Endothelial cell of umbilical vein (primary cell): ENCODE measurements around the gene ATG7. TPM values are rescaled to one million over a fixed set of nuclear protein-coding genes. Genes with fewer than 3 reads are reported as not detected.

Experiments used
- BruUV-seq: library from RNA; stranded (reverse); fragments of 400-500 nt; replicated peaks from 2 replicates; lab custom pipeline; 2021; lab: Mats Ljungman, UMichigan
- CTCF ChIA-PET: fragments of 300-600, 350-600 bp; sonication (Branson Sonifier 250); formaldehyde crosslinking; loops from one replicate; lab custom pipeline; 2021; ENCODE audit warnings: antibody characterized with exemption, inconsistent platforms; lab: Charles Lee
- POLR2A ChIA-PET: fragments of 300-600, 350-600 bp; sonication (Branson Sonifier 250); formaldehyde crosslinking; loops from one replicate; lab custom pipeline; 2021; ENCODE audit warnings: antibody characterized with exemption, inconsistent platforms; lab: Charles Lee
- DNase-seq: peaks from one replicate; pipeline ENCODE4 v3.0.0-alpha.2; 2011; ENCODE audit warnings: low read depth, low spot score
- FAIRE-seq: peaks from 2 replicates; lab custom pipeline; 2011; peaks lifted over from hg19 to GRCh38; lab: Jason Lieb, UNC
- H2AFZ ChIP-seq: 2 replicates; pipeline ENCODE4 v1.6.0; 2012; ENCODE audit warnings: low read depth, low read length, control low read depth, inconsistent platforms
- H3K27ac ChIP-seq: 2 replicates; pipeline ENCODE4 v1.5.1; 2011; ENCODE audit warnings: low read depth, mild to moderate bottlenecking, control low read depth, low read length, moderate library complexity; ENCODE audit not compliant: insufficient read depth
- H3K27me3 ChIP-seq, 2 experiments: 2 replicates each; pipeline versions ENCODE4 v1.6.0 to v1.6.1; 2011; ENCODE audit warnings: low read length in 2 of 2, mixed read lengths in 1 of 2; ENCODE audit not compliant: control insufficient read depth in 2 of 2, insufficient read depth in 2 of 2
- H3K36me3 ChIP-seq, 2 experiments: 2 replicates in 1 of 2; 3 replicates in 1 of 2; pipeline ENCODE4 v1.5.1; 2011; ENCODE audit warnings: low read length in 2 of 2, mild to moderate bottlenecking in 1 of 2, moderate library complexity in 1 of 2; ENCODE audit not compliant: control insufficient read depth in 2 of 2, insufficient read depth in 2 of 2; ENCODE audit errors: extremely low read depth in 1 of 2
- H3K4me1 ChIP-seq: 3 replicates; pipeline ENCODE4 v1.5.1; 2011; ENCODE audit warnings: mild to moderate bottlenecking, low read length; ENCODE audit not compliant: control insufficient read depth, insufficient read depth; ENCODE audit errors: extremely low read depth
- H3K4me2 ChIP-seq: 2 replicates; pipeline ENCODE4 v1.6.1; 2011; ENCODE audit warnings: low read length, control low read depth, mixed read lengths; ENCODE audit not compliant: insufficient read depth
- H3K4me3 ChIP-seq, 3 experiments: fragments of 200-600 bp in 1 of 3; sonication (generic), shearing (Covaris generic) in 1 of 3; replicated peaks in 1 of 3; 2 replicates each; pipeline ENCODE4 v1.5.1; 2011 to 2016; ENCODE audit warnings: control low read depth in 3 of 3, low read length in 3 of 3, mild to moderate bottlenecking in 2 of 3, inconsistent platforms in 1 of 3, low read depth in 1 of 3, moderate library complexity in 1 of 3; ENCODE audit not compliant: insufficient read depth in 1 of 3
- H3K79me2 ChIP-seq: 2 replicates; pipeline ENCODE4 v1.6.0; 2012; ENCODE audit warnings: low read length, inconsistent platforms; ENCODE audit not compliant: control insufficient read depth, insufficient read depth
- H3K9ac ChIP-seq: replicated peaks from 2 replicates; pipeline ENCODE3; 2011; ENCODE audit warnings: low read length, control low read depth; ENCODE audit not compliant: insufficient read depth; ENCODE audit errors: extremely low read depth
- H3K9me1 ChIP-seq: replicated peaks from 3 replicates; pipeline ENCODE4 v1.6.0; 2011; ENCODE audit warnings: mild to moderate bottlenecking, low read length; ENCODE audit not compliant: control insufficient read depth, insufficient read depth; ENCODE audit errors: extremely low read depth
- H3K9me3 ChIP-seq: replicated peaks from 2 replicates; pipeline ENCODE4 v1.5.1; 2012; ENCODE audit warnings: low read length, inconsistent platforms; ENCODE audit not compliant: control insufficient read depth, insufficient read depth
- H4K20me1 ChIP-seq: replicated peaks from 2 replicates; pipeline ENCODE3; 2011; ENCODE audit warnings: mild to moderate bottlenecking, low read length; ENCODE audit not compliant: control insufficient read depth, insufficient read depth; ENCODE audit errors: extremely low read depth
- EZH2 ChIP-seq: IDR thresholded peaks from 2 replicates; pipeline ENCODE4 v1.6.1; 2012; ENCODE audit warnings: borderline replicate concordance, low read depth, mild to moderate bottlenecking, moderate library complexity, low read length, inconsistent platforms; ENCODE audit not compliant: severe bottlenecking
- FOS ChIP-seq: IDR thresholded peaks from 2 replicates; pipeline ENCODE4 v1.6.1; 2011; ENCODE audit warnings: mild to moderate bottlenecking, low read length, moderate library complexity, borderline replicate concordance; ENCODE audit not compliant: insufficient read depth
- GATA2 ChIP-seq: IDR thresholded peaks from 2 replicates; pipeline ENCODE4 v1.7.0; 2011; ENCODE audit warnings: low read depth, mild to moderate bottlenecking, moderate library complexity, mixed read lengths, low read length; ENCODE audit not compliant: insufficient read length, insufficient read depth
- JUN ChIP-seq: IDR thresholded peaks from 2 replicates; pipeline ENCODE4 v1.6.1; 2011; ENCODE audit warnings: borderline replicate concordance, low read depth; ENCODE audit not compliant: insufficient read length, insufficient read depth
- MYC ChIP-seq: IDR thresholded peaks from one replicate; pipeline ENCODE4 v1.6.1; 2011; ENCODE audit warnings: mild to moderate bottlenecking, low read depth, low read length
- POLR2A ChIP-seq: IDR thresholded peaks from 2 replicates; pipeline ENCODE4 v1.6.1; 2012; ENCODE audit warnings: low read depth, mild to moderate bottlenecking, control low read depth, low read length
- POLR2AphosphoS5 ChIP-seq: IDR thresholded peaks from 2 replicates; pipeline ENCODE4 v1.6.1; 2012; ENCODE audit warnings: low read depth, mild to moderate bottlenecking, control low read depth, low read length, moderate library complexity; ENCODE audit not compliant: insufficient read depth
- dilution Hi-C: fragments of 300-500 bp; cut with MboI; formaldehyde crosslinking; loops from one replicate; pipeline ENCODE4 v1.15.0; 2019; ENCODE audit warnings: low sequenced_read_pairs; ENCODE audit not compliant: extremely low pct_ligation_motif_present
- intact Hi-C: fragments of 100-400 bp; cut with micrococcal nuclease; formaldehyde crosslinking; loops from one replicate; pipeline ENCODE4 v1.10.0; 2022
- polyA plus RNA-seq, 4 experiments: library from polyadenylated mRNA; depleted of rRNA in 3 of 4; stranded (reverse) in 3 of 4; unstranded in 1 of 4; fragments of >200 nt; gene quantifications; 2 replicates each; pipeline versions ENCODE4 v1.2.1 to v1.2.3, GENCODE V29; 2011 to 2012; ENCODE audit warnings: missing spikeins in 1 of 4
- total RNA-seq: library from RNA; stranded (reverse); gene quantifications from 2 replicates; pipeline ENCODE4 v1.2.3, GENCODE V29; 2021
- TF ChIP-seq, protein P1 (sequence below): IDR thresholded peaks from 2 replicates; pipeline ENCODE4 v1.6.1; 2011; ENCODE audit not compliant: insufficient read depth, insufficient read length
- TF ChIP-seq, protein P2 (sequence below), 2 donors: IDR thresholded peaks; 1 replicate in 1 of 2; 2 replicates in 1 of 2; pipeline ENCODE4 v1.5.1; 2011; ENCODE audit warnings: low read length in 2 of 2, mild to moderate bottlenecking in 2 of 2, moderate library complexity in 2 of 2, control low read depth in 1 of 2, inconsistent platforms in 1 of 2, low read depth in 1 of 2; ENCODE audit not compliant: insufficient read depth in 1 of 2; ENCODE audit errors: extremely low read depth in 1 of 2

The ATG7 gene
- total and polyA plus RNA-seq, 2 donors (not counting 3 experiments of a cell fraction or from before 2014, with no cell fraction given) = 30.8 to 48.3 TPM

GRCh38 chr3:11246663-11246970, 25.6 kb upstream of the ATG7 start:
- ChIA-PET POLR2A (no interaction called here), CTCF (interaction anchor here (1.2 to 2.9 kb wide), 3 partner anchors 26 to 92 kb away, joined by 3 to 9 read pairs (median 5); partner anchors contain the start of gene ATG7)
- Histone ChIP-seq H3K4me2 (no peak overlapping the region), H2AFZ (no peak overlapping the region), H3K4me3 (no peak overlapping the region), H3K36me3 (no peaks in the 10 kb centered on the region), H3K79me2 (peaks cover 16% of the 10 kb centered on the region), H3K27ac (no peak overlapping the region), H3K9ac (no peak overlapping the region), H4K20me1 (no peaks in the 10 kb centered on the region), H3K9me3 (no peaks in the 10 kb centered on the region), H3K27me3 (no peaks in the 10 kb centered on the region), H3K9me1 (no peaks in the 10 kb centered on the region), H3K4me1 (peaks cover 6% of the 10 kb centered on the region)
- TF ChIP-seq FOS (peak; percentile 9), POLR2AphosphoS5 (no peak)
- DNase-seq = no peak
- dilution Hi-C loops (no loop called here), intact Hi-C loops (loop anchor here (2.0 kb wide), 1 partner anchor 26 kb away; the partner anchor contains the start of gene ATG7)
- BruUV-seq = no TSS peak
- no peak for FAIRE-seq

- Histone ChIP-seq H3K79me2 (peaks cover 19% of the 10 kb centered on the region), H3K9me1 (no peaks in the 10 kb centered on the region), H3K4me1 (peaks cover 6% of the 10 kb centered on the region), H4K20me1 (no peaks in the 10 kb centered on the region), H3K4me3 (no peak overlapping the region), H3K4me2 (no peak overlapping the region), H3K36me3 (no peaks in the 10 kb centered on the region), H3K9ac (no peak overlapping the region), H3K27ac (no peak overlapping the region), H3K9me3 (no peaks in the 10 kb centered on the region), H2AFZ (no peak overlapping the region), H3K27me3 (no peaks in the 10 kb centered on the region)
- FAIRE-seq = no peak
- TF ChIP-seq, protein P1, sequence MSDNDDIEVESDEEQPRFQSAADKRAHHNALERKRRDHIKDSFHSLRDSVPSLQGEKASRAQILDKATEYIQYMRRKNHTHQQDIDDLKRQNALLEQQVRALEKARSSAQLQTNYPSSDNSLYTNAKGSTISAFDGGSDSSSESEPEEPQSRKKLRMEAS = no peak
- TF ChIP-seq POLR2A (no peak), POLR2AphosphoS5 (no peak), EZH2 (no peak), GATA2 (no peak), JUN (no peak), MYC (no peak), FOS (no peak)
- TF ChIP-seq, protein P2, sequence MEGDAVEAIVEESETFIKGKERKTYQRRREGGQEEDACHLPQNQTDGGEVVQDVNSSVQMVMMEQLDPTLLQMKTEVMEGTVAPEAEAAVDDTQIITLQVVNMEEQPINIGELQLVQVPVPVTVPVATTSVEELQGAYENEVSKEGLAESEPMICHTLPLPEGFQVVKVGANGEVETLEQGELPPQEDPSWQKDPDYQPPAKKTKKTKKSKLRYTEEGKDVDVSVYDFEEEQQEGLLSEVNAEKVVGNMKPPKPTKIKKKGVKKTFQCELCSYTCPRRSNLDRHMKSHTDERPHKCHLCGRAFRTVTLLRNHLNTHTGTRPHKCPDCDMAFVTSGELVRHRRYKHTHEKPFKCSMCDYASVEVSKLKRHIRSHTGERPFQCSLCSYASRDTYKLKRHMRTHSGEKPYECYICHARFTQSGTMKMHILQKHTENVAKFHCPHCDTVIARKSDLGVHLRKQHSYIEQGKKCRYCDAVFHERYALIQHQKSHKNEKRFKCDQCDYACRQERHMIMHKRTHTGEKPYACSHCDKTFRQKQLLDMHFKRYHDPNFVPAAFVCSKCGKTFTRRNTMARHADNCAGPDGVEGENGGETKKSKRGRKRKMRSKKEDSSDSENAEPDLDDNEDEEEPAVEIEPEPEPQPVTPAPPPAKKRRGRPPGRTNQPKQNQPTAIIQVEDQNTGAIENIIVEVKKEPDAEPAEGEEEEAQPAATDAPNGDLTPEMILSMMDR (IDR thresholded peaks at IDR 0.05; ENCODE audit: extremely low read depth in 1 of 2, insufficient read depth in 1 of 2, low read depth in 1 of 2, low read length in 2 of 2) = no peak
- dilution Hi-C loops = no loop called here
- intact Hi-C loops = loop anchor here (2.0 kb wide), 1 partner anchor 25 kb away; the partner anchor contains the start of gene ATG7
- POLR2A ChIA-PET = no interaction called here
- DNase-seq = no peak
- CTCF ChIA-PET = interaction anchor here (1.0 kb wide), 1 partner anchor 11 kb away, joined by 3 read pairs; no protein-coding TSS in a partner anchor
- no TSS peak for BruUV-seq
These were observed 24.8 kb upstream of the ATG7 start for GRCh38 chr3:11247362-11247761.
